GM21447 (cell line): ENCODE data around the gene IZUMO4.
"Not testable (repeated sequence)": the region's sequence is repeated elsewhere in the genome, so short reads cannot be mapped to it uniquely, and the experiment has no call there.

Experiments used
- ATAC-seq: cut with Tn5 transposase; IDR thresholded peaks from one replicate; pipeline ENCODE4 v1.9.1; 2021; ENCODE audit not compliant: unreplicated experiment

Gene IZUMO4

GRCh38 chr19:2122251-2122650 is 25.5 kb downstream of the IZUMO4 start:
- ATAC-seq = no peak

- ATAC-seq = no peak
Measured at GRCh38 chr19:2122982-2123381, 26.3 kb downstream of the IZUMO4 start.

DNA sequence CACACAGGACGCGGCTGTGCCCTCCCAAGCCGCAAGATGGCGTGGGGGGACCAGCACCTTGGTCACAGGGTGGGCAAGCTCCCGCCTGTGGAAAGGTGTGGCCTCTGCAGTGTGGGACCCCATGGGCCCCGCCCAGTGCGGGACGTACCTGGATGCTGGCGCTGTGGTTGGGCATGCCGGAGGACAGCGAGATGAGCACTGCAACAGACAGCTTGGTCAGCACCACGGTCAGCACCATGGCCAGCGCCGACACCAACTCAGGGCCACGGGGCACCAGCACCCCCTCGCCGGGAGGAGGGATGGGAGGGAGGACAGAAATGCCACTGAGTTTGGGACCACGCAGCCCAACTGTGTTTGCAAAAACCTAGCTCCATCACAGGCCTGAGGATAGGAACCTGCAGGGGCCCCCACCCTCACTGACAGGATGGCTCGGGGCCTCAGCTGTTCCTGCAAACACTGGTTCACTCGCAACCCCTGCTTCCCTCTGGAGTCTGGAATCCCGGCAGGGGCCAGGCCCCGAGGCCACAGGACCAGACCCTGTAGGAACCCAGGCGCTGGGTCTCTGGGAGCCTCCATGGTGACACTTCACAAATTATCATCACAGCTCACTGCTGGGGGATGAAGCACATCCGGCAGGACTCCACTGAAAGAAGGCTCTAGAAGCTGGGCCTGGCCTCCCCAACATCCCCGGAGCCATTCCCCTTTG is 27.1 kb downstream of the IZUMO4 start:
- ATAC-seq = no peak

GRCh38 chr19:2126879-2127518 is 30.3 kb downstream of the IZUMO4 start:
- ATAC-seq = no peak

GRCh38 chr19:2127758-2128157 is 31.0 kb downstream of the IZUMO4 start:
- ATAC-seq = no peak

DNA sequence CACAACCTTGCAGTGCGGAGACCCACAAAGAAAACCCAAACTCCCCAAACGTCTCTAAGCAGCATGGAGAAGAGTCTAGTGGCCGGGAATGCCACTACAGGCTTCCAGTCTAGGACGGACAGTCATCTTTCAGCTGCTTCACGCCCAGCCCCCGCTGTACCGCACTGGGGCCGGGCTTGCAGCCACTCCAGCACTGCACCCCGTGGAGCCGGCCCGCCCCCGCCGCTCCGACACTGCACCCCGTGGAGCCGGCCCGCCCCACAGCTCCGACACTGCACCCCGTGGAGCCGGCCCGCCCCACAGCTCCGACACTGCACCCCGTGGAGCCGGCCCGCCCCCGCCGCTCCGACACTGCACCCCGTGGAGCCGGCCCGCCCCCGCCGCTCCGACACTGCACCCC is 31.5 kb downstream of the IZUMO4 start:
- ATAC-seq = not testable (repeated sequence)

DNA sequence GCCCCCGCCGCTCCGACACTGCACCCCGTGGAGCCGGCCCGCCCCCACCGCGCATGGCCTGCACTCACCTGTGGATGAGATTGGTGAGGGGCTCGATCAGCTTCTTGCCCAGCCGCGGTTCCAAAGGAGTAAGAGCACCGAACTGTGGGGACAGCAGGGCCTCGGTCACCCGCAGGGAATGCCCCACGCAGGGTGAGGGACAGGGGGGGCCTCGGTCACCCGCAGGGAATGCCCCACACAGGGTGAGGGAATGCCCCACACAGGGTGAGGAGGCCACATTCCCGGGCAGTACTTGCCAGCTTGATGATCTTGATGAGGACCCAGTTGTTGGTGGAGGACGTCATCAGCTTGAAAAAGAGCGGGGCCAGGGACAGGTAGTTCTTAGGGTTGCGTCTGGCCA is 32.3 kb downstream of the IZUMO4 start:
- ATAC-seq = no peak

DNA sequence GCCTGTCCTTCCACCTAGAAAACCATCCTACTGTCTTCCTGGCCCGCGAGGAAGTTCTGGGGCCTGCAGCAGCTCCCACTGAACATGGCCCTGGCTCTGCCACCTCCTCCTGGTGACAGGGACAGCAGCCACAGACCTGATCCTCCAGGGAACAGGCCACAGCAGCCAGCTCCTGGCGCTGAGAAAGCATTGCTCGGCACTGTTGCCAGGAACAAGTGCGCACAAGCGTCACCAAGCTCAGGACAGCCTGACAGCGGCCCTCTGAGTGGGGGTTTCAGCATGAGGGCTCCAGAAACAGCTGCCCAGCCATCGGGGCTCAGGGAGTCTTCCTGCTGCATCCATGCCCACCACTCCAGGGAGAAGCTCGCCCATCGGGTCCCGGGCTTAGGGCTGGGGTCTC is 32.8 kb downstream of the IZUMO4 start:
- ATAC-seq = no peak

DNA sequence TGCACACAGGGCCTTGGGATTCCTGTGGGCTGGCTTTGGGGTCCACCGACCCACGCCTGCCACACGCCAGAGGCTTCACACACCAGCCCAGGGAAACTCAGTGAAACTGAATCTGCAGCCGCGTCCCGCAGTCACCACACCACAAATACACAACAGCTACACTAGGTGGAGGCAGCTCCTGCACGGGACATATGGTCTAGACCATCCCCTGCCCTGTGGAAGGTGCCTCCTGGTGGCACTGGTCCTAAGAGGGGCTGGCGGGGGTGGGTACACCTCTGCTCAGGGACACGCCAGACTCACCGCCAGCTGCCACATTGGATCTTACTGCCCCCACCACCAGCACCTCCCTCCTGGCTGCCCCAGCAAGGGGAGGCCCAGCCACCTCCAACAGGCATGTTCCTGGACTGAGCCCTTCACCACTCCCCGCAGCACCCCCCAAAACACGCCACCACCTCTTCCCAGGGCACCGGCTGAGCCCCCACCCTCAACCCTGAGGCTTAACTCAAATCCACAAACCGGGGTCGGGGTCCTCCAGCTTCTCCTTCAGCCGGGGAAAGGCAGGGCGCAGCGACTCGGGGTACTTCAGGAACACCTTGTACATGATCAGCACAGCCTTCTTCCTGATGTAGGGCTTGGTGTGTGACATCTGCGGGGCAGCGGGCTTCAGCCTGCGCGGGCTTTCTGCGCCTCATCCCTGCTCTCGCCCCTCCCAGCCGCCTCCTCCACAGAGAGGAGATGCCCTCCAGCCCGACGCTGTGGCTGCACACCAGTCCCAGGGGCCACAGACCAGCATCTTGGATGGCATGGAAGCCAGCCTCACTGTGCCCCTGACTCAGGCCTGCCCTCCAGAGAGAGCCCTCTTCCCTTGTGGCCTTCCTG is 33.4 kb downstream of the IZUMO4 start:
- ATAC-seq = no peak

DNA sequence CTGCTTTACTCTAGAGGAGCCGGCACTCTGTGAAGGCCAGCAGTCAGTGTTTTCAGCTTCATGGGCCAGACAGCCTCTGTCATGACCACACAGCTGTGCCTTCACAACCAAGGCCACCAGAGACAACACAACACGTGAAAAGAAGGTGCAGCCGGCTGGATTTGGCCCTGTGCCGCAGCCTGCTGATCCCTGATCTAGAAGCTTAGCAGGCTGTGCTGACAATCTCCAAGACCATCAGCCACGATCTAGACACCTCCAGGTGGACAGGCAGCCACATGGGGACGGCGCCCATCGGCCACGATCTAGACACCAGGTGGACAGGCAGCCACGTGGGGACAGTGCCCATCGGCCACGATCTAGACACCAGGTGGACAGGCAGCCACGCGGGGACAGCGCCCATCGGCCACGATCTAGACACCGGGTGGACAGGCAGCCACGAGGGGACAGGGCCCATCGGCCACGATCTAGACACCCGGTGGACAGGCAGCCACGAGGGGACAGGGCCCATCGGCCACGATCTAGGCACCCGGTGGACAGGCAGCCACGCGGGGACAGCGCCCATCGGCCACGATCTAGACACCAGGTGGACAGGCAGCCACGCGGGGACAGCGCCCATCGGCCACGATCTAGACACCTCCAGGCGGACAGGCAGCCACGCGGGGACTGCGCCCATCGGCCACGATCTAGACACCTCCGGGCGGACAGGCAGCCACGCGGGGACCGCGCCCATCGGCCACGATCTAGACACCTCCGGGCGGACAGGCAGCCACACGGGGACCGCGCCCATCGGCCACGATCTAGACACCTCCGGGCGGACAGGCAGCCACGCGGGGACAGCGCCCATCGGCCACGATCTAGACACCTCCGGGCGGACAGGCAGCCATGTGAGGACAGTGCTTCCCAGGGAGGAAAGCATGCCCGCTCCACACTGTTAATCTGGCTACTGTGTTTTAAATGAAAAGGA is 34.6 kb downstream of the IZUMO4 start:
- not testable (repeated sequence) for ATAC-seq

- ATAC-seq = no peak
Measured at GRCh38 chr19:2132191-2132590, 35.5 kb downstream of the IZUMO4 start.

DNA sequence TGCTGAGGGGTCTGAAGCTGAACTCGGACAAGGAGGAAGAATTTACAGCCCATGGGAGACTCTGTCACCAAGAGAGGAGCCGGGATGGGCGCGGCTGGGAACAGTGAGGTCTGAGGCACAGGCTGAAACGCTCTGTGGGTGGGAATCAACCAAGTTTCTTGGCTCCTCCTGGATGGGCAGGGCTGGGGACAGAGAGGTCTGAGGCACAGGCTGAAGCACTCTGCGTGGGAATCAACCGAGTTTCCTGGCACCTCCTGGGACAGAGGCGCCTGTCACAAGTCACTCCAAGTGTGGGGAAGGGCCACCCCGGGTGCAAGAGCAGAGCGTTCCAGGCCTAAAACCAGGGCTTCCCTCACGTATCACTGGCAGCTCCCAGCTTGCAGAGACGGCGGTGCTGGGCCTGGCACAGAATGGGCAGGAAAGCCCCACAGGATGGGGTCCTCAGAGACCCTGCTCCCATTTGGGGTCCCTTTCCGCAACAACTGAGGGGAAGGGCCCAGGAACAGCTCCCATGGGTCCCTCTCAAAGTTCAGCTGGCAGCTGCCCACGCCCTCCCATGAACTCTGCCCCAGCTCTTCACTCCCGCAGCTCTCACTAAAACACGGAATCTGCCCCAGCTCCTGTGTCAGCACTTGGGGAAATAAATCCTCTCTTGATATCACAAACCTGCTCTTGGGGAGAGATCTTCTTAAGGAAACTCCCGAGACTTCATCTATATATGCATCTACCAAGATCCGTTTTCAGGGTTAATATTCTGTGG is 36.2 kb downstream of the IZUMO4 start:
- no peak for ATAC-seq

DNA sequence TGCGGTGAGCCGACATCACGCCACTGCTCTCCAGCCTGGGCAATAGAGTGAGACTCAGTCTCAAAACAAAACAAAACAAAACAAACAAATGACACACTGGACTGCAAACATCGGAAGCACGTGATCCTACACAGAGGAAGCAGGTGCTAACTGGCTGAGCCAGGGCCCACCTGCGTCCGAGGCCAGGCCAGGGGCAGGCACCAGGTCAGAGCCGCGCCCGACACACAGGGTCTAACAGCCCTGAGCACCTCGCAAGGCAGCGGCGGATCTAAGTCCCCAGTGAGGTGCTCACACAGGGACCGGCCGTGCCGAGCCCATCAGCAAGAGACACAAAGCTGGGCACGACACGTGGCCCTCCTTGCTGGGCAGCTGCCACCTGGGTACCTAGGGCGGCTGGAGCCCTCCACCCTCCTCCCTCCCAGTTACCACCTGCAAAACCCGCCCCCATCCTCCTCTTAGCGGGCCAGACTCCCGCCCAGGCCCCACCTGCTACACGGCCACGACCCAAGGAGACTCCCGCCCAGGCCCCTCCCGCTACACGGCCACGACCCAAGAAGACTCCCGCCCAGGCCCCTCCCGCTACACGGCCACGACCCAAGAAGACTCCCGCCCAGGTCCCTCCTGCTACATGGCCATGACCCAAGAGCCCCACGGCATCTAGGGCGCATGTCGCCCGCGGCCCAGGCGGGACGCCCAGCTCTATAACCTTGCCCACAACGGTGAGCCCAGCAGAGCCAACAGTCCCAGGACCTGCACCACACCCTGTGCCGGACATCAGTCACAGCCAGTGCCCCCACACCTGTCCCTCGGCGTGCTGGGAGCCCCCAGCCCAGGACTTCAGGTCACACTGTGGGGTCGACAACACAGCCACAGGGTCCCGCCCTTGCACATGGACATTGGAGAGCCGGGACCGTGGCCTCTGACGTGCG is 39.0 kb downstream of the IZUMO4 start:
- ATAC-seq = no peak

GRCh38 chr19:2136796-2137195 is 40.1 kb downstream of the IZUMO4 start:
- no peak for ATAC-seq

DNA sequence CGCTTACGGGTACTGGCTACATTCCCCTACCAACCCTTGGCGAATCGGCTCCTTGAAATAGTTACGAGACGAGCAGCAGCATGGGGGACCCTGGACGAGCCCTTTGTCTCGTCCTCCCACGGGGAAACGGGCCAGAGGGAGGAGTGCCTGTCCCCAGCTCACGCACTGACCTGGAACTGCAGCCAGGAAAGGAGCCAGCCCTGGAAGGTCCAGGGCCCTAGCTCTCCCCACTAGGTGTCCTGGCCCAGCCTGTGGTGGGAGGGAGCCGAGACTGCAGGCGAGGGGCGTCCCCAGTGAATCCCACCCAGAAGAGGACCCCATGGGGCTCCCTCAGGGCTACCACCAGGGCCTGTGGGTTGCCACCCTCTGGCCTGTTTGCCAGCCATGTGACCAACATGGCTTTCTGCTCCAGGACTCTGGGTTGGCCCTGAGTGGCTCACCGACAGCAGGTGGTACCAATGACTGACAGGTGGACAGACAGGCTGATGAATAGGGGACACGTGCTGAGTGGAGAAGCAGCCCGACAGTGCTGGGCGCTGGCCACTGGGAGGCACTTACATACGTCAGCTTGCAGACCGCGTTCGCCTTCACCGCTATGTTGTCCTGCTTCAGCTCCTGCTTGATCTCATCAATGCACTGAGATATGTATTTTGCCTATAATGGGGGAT is 41.5 kb downstream of the IZUMO4 start:
- ATAC-seq = no peak

- ATAC-seq = no peak
Measured at GRCh38 chr19:2139385-2140137, 42.8 kb downstream of the IZUMO4 start.

DNA sequence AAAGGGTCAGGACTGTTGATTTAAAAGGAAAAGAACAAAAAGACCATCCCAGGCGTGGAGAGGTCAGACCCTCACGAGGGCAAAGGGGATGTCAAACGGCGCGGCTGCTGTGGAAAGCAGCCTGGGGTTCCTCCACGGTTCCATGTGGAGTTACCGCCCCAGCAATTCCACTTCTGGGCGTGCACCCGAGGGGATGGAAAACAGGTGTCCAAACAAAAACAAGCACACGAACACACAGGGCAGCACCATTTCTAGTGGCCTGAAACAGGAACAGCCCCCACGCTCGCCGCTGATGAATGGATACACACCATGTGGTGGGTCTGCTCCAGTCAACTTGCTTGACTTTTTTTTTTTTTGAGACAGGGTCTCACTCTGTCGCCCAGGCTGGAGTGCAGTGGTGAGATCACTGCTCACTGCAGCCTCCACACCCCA is 43.4 kb downstream of the IZUMO4 start:
- no peak for ATAC-seq
